Body of pancreas (tissue), 4 donors: Measurements from ENCODE around the gene ACAP3.

Experiments used
- POLR2A ChIP-seq, 3 donors: fragments of 450-650 bp; IDR thresholded peaks; one replicate each; pipeline ENCODE4 v1.6.1; 2016; ENCODE audit warnings: antibody characterized with exemption in 3 of 3, mild to moderate bottlenecking in 2 of 3
- TF ChIP-seq, protein P1 (sequence below), 7 experiments: fragments of 450-650 bp in 4 of 7; fragments of 200-600 bp in 3 of 7; sonication (generic) in 3 of 7; IDR thresholded peaks; one replicate each; pipeline ENCODE4 v1.5.1; 2016 to 2019; ENCODE audit warnings: antibody characterized with exemption in 7 of 7

DNA sequence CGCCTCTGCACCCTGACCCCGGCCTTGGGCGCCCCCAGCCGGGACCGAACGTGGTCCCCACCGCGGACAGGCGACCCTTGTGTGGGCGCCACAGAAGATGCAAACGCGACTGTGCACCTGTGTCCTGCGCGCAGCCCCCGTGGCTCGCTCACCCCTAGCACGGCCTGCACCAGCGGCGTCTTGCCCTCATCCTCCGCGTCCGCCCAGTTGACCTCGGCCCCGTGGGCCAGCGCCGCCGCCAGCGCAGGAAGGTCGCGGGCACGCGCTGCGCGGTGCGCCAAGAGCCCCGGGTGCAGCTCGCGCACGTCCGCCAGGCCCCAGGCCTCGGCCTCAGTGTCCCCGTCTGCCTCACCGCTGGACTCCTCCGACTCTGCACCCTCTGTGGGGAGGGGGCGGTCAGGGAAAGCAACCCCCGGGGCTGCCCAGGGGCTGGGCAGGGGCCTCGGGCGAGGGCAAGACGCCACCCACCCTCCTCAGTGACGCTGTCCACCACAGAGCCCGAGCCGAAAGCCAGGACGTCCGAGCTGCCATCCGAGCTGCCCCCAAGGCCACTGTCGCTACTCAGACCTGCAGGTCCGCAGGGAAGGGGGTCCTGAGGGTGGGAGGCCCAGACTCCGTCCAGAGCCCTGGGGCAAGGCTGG is 13.4 kb downstream of the ACAP3 start:
- TF ChIP-seq, protein P1, sequence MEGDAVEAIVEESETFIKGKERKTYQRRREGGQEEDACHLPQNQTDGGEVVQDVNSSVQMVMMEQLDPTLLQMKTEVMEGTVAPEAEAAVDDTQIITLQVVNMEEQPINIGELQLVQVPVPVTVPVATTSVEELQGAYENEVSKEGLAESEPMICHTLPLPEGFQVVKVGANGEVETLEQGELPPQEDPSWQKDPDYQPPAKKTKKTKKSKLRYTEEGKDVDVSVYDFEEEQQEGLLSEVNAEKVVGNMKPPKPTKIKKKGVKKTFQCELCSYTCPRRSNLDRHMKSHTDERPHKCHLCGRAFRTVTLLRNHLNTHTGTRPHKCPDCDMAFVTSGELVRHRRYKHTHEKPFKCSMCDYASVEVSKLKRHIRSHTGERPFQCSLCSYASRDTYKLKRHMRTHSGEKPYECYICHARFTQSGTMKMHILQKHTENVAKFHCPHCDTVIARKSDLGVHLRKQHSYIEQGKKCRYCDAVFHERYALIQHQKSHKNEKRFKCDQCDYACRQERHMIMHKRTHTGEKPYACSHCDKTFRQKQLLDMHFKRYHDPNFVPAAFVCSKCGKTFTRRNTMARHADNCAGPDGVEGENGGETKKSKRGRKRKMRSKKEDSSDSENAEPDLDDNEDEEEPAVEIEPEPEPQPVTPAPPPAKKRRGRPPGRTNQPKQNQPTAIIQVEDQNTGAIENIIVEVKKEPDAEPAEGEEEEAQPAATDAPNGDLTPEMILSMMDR (IDR thresholded peaks at IDR 0.05): no peak
- no peak for TF ChIP-seq POLR2A (IDR thresholded peaks at IDR 0.05)
